Adrenal gland (tissue), 5 donors: ENCODE data around the gene BHLHA9.

Experiments used
- POLR2A ChIP-seq, 2 donors: fragments of 450-650 bp; IDR thresholded peaks; one replicate each; pipeline ENCODE4 v1.6.1; 2017; ENCODE audit warnings: antibody characterized with exemption in 2 of 2, mild to moderate bottlenecking in 2 of 2, moderate library complexity in 1 of 2
- TF ChIP-seq, protein P1 (sequence below), 6 experiments: fragments of 450-650 bp in 4 of 6; fragments of 200-600 bp in 2 of 6; sonication (generic) in 1 of 6; IDR thresholded peaks; 1 replicate in 5 of 6; 2 replicates in 1 of 6; pipeline versions ENCODE4 v1.5.1 to v1.8.0; 2016 to 2021; ENCODE audit warnings: antibody characterized with exemption in 6 of 6, mild to moderate bottlenecking in 2 of 6, moderate library complexity in 1 of 6
- donor health status: DM: no; HTN: no; CAD: no.

DNA sequence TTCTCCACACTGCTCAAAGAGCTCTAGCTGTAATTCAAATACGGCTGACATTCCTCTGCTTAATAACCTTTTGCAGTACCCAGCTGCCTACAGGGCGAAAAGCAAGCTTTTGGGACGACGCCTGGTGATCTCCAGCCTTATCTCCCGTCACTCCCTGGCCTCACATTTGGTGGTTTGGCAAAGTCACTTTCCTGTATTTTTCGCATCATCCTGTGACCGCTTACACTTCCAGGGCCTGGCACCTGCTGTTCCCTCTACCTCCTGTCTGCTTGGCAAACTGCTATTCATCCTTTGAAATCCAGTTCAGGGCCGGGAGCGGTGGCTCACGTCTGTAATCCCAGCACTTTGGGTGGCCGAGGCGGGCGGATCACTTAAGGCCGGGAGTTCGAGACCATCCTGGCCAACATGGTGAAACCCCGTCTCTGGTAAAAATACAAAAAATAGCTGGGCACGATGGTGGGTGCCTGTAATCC, 2.7 kb upstream of the BHLHA9 start:
- TF ChIP-seq, protein P1, sequence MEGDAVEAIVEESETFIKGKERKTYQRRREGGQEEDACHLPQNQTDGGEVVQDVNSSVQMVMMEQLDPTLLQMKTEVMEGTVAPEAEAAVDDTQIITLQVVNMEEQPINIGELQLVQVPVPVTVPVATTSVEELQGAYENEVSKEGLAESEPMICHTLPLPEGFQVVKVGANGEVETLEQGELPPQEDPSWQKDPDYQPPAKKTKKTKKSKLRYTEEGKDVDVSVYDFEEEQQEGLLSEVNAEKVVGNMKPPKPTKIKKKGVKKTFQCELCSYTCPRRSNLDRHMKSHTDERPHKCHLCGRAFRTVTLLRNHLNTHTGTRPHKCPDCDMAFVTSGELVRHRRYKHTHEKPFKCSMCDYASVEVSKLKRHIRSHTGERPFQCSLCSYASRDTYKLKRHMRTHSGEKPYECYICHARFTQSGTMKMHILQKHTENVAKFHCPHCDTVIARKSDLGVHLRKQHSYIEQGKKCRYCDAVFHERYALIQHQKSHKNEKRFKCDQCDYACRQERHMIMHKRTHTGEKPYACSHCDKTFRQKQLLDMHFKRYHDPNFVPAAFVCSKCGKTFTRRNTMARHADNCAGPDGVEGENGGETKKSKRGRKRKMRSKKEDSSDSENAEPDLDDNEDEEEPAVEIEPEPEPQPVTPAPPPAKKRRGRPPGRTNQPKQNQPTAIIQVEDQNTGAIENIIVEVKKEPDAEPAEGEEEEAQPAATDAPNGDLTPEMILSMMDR (IDR thresholded peaks at IDR 0.05): no peak
- no peak for TF ChIP-seq POLR2A (IDR thresholded peaks at IDR 0.05)
